Activated CD4-positive, alpha-beta memory T cell treated with anti-CD3 and anti-CD28 coated beads, Interleukin-2, amount 10 ng/mL, durations not matched to agents 7 days and 5 days (primary cell): ENCODE data around the gene RANGRF. TPM values are rescaled to one million over a fixed set of nuclear protein-coding genes. Genes with fewer than 3 reads are reported as not detected.

Source experiments
- CTCF ChIA-PET: fragments of 350-600 bp; sonication (Branson Sonifier 250); formaldehyde crosslinking; loops from one replicate; lab custom pipeline; 2021; ENCODE audit warnings: antibody characterized with exemption, inconsistent platforms; lab: Charles Lee
- POLR2A ChIA-PET: fragments of 350-600 bp; sonication (Branson Sonifier 250); formaldehyde crosslinking; loops from one replicate; lab custom pipeline; 2021; ENCODE audit warnings: antibody characterized with exemption; lab: Charles Lee
- DNase-seq: peaks from one replicate; pipeline ENCODE4 v3.0.0-alpha.2; 2020
- H3K27ac Mint-ChIP-seq: one replicate; pipeline ENCODE4 v1.8.0; 2021; ENCODE audit warnings: mild to moderate bottlenecking, mixed read lengths
- H3K27me3 Mint-ChIP-seq: one replicate; pipeline ENCODE4 v1.8.0; 2021; ENCODE audit warnings: mixed read lengths
- H3K36me3 Mint-ChIP-seq: one replicate; pipeline ENCODE4 v1.8.0; 2021; ENCODE audit warnings: low read depth, mixed read lengths
- H3K4me1 Mint-ChIP-seq: one replicate; pipeline ENCODE4 v1.8.0; 2021; ENCODE audit warnings: mixed read lengths
- H3K4me3 Mint-ChIP-seq: one replicate; pipeline ENCODE4 v1.8.0; 2021; ENCODE audit warnings: mild to moderate bottlenecking, mixed read lengths
- H3K9me3 Mint-ChIP-seq: one replicate; pipeline ENCODE4 v1.8.0; 2021; ENCODE audit warnings: mixed read lengths
- total RNA-seq, 2 experiments: library from RNA; stranded (reverse); gene quantifications; one replicate each; pipeline ENCODE4 v1.2.3, GENCODE V29; 2021

Gene RANGRF
- total RNA-seq, 2 experiments from 2014 or later, result 45.4 to 49.4 TPM

DNA sequence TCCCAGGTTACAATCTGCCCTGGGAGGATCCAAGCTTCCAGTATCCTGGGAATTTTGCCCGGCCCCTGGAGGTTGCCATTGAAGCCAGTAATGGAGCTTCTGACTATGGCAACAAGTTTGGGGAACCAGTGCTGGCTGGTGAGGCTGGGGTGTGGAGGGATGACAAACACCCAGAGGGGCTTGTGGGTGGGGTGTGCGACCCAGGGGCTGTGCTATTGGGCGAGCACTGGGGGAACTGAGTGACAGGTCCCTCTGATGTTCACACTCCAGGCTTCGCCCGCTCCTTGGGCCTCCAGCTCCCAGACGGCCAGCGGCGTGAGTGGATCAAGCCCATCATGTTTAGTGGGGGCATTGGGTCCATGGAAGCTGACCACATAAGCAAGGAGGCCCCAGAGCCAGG, 30.7 kb upstream of the RANGRF start:
- H3K4me3 Mint-ChIP-seq, result no peak overlapping the region
- DNase-seq, result no peak
- no peaks in the 10 kb centered on the region for H3K27me3 Mint-ChIP-seq
- CTCF ChIA-PET, result no interaction called here
- POLR2A ChIA-PET, result interaction anchor here (1.4 kb wide), 1 partner anchor 10 kb away, joined by 5 read pairs; the partner anchor contains the start of gene CTC1
- peaks cover 26% of the 10 kb centered on the region for H3K36me3 Mint-ChIP-seq
- H3K4me1 Mint-ChIP-seq, result no peaks in the 10 kb centered on the region
- H3K27ac Mint-ChIP-seq, result no peak overlapping the region
- no peaks in the 10 kb centered on the region for H3K9me3 Mint-ChIP-seq

DNA sequence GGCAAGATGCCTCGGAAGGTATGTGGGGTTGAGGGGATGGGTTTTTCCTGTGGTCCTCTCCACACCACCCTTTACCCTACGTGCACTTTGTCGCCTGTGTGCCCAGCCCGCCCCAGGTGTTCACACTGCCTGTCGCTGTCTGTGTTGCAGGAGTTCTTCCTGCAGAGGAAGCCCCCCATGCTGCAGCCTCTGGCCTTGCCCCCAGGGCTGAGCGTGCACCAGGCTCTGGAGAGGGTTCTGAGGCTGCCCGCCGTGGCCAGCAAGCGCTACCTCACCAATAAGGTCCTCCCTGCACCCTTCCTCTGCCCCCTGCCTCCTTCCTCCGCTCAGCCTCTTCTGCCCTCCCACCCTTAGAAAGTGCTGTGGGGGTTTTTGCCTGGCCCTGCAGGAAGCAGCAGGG, 24.1 kb upstream of the RANGRF start:
- DNase-seq, result no peak
- no peaks in the 10 kb centered on the region for H3K4me1 Mint-ChIP-seq
- H3K4me3 Mint-ChIP-seq, result no peak overlapping the region
- ChIA-PET POLR2A (no interaction called here), CTCF (no interaction called here)
- no peaks in the 10 kb centered on the region for H3K9me3 Mint-ChIP-seq
- H3K27me3 Mint-ChIP-seq, result no peaks in the 10 kb centered on the region
- no peak overlapping the region for H3K27ac Mint-ChIP-seq
- H3K36me3 Mint-ChIP-seq, result peaks cover 29% of the 10 kb centered on the region

DNA sequence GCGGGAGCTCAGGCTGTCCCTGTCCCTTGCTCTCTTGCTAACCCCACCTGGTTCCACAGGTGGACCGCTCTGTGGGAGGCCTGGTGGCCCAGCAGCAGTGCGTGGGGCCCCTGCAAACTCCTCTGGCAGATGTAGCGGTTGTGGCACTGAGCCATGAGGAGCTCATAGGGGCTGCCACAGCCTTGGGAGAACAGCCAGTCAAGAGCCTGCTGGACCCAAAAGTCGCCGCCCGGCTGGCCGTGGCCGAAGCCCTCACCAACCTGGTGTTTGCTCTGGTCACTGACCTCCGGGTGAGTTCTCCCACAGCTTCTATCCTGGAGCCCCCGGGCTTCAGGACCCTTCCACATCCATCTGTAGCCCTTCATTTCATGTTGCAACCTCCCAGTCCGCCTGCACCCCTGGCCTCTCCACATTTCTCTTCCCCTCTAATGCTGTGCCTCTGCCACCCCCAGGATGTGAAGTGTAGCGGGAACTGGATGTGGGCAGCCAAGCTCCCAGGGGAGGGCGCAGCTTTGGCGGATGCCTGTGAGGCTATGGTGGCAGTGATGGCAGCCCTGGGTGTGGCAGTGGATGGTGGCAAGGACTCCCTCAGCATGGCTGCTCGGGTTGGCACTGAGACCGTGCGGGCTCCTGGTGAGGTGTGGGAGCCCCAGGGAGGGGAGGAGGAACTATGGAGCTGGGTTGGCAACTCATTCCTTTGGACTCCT, 23.5 kb upstream of the RANGRF start:
- DNase-seq, result no peak
- POLR2A ChIA-PET, result interaction anchor here (1.4 kb wide), 1 partner anchor 15 kb away, joined by 5 read pairs; no protein-coding TSS in a partner anchor
- Mint-ChIP-seq H3K4me1 (no peaks in the 10 kb centered on the region), H3K36me3 (peaks cover 29% of the 10 kb centered on the region), H3K27me3 (no peaks in the 10 kb centered on the region), H3K9me3 (no peaks in the 10 kb centered on the region), H3K27ac (no peak overlapping the region), H3K4me3 (no peak overlapping the region)
- CTCF ChIA-PET, result no interaction called here

DNA sequence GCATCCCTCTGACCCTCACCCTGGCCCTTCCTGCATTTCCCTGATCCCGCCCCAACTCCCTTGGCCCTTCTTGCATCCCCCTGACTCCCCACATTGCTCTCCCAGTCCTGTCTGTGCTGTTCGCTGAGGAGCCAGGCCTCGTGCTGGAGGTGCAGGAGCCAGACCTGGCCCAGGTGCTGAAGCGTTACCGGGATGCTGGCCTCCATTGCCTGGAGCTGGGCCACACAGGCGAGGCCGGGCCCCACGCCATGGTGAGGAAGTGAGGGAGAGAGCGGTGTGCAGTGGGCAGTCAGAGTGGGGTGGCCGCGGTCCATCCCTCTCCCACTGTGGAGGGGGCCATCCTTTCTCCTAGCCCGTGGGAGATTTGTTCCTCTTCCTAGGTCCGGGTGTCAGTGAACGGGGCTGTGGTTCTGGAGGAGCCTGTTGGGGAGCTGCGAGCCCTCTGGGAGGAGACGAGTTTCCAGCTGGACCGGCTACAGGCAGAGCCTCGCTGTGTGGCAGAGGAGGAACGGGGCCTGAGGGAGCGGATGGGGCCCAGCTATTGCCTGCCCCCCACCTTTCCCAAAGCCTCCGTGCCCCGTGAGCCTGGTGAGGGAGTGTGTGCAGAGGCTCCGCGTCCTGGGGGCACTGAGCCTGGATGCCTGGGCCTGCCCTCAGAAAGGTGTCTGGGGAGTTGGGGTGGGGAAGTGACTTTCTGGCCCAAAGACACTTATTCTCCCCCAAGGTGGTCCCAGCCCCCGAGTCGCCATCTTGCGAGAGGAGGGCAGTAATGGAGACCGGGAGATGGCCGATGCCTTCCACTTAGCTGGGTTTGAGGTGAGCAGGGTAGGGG, 21.6 kb upstream of the RANGRF start:
- H3K4me3 Mint-ChIP-seq, result no peak overlapping the region
- ChIA-PET POLR2A (interaction anchor here (1.1 kb wide), 1 partner anchor 20 kb away, joined by 3 read pairs; no protein-coding TSS in a partner anchor), CTCF (no interaction called here)

DNA sequence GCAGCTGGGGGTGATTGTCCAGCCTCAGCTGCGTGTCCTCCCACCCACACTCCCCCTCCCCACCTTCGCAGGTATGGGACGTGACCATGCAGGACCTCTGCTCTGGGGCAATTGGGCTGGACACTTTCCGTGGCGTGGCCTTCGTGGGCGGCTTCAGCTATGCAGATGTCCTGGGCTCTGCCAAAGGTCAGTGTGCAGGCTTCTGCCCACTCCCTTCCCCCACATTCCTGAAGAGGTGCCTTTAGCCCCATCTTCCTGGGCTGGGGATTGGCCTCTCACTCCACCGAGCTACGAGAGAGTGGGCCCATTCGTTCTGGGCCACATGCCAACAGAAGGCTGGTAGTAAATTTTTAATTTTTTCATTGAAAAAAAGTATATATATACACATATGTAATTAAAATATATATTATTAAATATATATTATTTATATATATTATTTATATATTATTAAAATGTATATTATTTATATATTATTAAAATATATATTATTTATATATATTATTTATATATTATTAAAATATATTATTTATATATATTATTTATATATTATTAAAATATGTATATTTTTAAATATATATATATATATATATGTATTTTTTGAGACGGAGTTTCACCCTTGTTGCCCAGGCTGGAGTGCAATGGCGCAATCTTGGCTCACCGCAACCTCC, 20.9 kb upstream of the RANGRF start:
- Mint-ChIP-seq H3K4me3 (no peak overlapping the region), H3K27ac (no peak overlapping the region), H3K27me3 (no peaks in the 10 kb centered on the region), H3K4me1 (no peaks in the 10 kb centered on the region), H3K9me3 (no peaks in the 10 kb centered on the region), H3K36me3 (peaks cover 25% of the 10 kb centered on the region)
- ChIA-PET CTCF (no interaction called here), POLR2A (interaction anchor here (1.1 kb wide), 1 partner anchor 21 kb away, joined by 3 read pairs; no protein-coding TSS in a partner anchor)
- DNase-seq, result no peak

More for the DNA sequence above, 21.6 kb upstream of the RANGRF start:
- Mint-ChIP-seq H3K27me3 (no peaks in the 10 kb centered on the region), H3K36me3 (peaks cover 25% of the 10 kb centered on the region), H3K4me1 (no peaks in the 10 kb centered on the region), H3K27ac (no peak overlapping the region), H3K9me3 (no peaks in the 10 kb centered on the region)
- no peak for DNase-seq

DNA sequence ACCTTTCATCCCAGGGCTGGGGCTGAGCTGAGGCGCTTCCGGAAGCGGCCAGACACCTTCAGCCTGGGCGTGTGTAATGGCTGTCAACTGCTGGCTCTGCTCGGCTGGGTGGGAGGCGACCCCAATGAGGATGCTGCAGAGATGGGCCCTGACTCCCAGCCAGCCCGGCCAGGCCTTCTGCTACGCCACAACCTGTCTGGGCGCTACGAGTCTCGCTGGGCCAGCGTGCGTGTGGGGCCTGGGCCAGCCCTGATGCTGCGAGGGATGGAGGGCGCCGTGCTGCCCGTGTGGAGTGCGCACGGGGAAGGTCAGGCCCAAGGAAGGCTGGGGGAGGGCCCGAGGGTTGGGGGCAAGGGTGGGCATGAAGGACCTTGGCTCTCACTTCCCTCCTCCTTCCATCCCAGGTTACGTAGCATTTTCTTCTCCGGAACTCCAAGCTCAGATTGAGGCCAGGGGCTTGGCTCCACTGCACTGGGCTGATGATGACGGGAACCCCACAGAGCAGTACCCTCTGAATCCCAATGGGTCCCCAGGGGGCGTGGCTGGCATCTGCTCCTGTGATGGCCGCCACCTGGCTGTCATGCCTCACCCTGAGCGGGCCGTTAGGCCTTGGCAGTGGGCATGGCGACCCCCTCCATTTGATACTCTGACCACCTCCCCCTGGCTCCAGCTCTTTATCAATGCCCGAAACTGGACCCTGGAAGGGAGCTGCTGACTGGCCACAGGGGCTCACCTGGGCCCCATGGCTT, 19.7 kb upstream of the RANGRF start:
- CTCF ChIA-PET, result no interaction called here
- H3K9me3 Mint-ChIP-seq, result no peaks in the 10 kb centered on the region

DNA sequence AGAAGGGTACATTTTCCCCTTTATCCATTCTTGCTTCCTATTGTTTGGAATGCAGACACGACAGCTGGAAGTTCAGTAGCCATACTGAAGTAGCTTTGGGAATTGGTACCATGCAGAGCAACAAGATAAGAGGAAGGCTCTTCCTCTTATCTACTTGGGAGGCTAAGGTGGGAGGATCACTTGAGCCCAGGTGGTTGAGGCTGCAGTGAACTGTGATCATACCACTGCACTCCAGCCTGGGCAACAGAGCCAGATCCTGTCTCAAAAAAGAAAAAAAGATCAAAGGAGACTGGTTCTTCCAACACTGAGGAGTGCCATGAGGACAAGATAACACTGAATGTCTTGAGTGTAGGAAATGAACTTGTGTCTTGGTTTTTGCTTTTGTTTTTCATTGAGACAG, 16.0 kb upstream of the RANGRF start:
- ChIA-PET CTCF (interaction anchor here (0.6 kb wide), 1 partner anchor 768 kb away, joined by 4 read pairs; no protein-coding TSS in a partner anchor), POLR2A (no interaction called here)
- no peak for DNase-seq
- Mint-ChIP-seq H3K4me3 (no peak overlapping the region), H3K36me3 (peaks cover 5% of the 10 kb centered on the region), H3K27me3 (no peaks in the 10 kb centered on the region), H3K4me1 (no peaks in the 10 kb centered on the region), H3K9me3 (no peaks in the 10 kb centered on the region), H3K27ac (no peak overlapping the region)

More for the DNA sequence above, 19.7 kb upstream of the RANGRF start:
- H3K4me1 Mint-ChIP-seq, result no peaks in the 10 kb centered on the region
- POLR2A ChIA-PET, result no interaction called here
- H3K36me3 Mint-ChIP-seq, result peaks cover 18% of the 10 kb centered on the region
- H3K27ac Mint-ChIP-seq, result no peak overlapping the region
- no peak overlapping the region for H3K4me3 Mint-ChIP-seq
- DNase-seq, result no peak
- no peaks in the 10 kb centered on the region for H3K27me3 Mint-ChIP-seq

DNA sequence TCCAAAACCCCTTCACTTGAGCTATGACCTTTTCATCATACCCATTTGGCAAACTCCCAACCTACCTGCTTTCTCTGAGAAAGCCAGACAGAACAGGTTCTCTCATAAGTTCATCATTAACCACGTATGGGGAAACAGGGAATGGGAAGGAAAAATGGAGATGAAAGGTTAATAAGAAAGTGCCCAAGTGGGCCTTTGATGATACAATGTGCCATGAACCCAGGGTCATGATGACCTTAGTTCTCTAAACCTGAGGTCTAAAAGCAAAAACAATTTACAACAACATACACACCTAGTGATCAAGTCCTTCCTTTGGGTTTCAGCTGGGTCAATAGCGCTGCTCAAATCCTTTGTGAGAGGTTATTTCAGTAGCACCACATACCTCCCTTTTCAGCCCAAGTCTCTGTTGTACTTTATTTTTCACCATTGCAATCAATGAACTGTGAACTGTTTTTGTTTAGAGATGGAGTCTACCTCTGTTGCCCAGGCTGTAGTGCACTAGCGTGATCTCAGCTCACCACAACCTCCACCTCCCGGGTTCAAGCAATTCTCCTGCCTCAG, 14.5 kb upstream of the RANGRF start:
- CTCF ChIA-PET, result no interaction called here
- no peak for DNase-seq
- H3K4me3 Mint-ChIP-seq, result no peak overlapping the region
- no peak overlapping the region for H3K27ac Mint-ChIP-seq
- H3K36me3 Mint-ChIP-seq, result no peaks in the 10 kb centered on the region
- no peaks in the 10 kb centered on the region for H3K9me3 Mint-ChIP-seq
- POLR2A ChIA-PET, result no interaction called here
- H3K4me1 Mint-ChIP-seq, result no peaks in the 10 kb centered on the region
- no peaks in the 10 kb centered on the region for H3K27me3 Mint-ChIP-seq

DNA sequence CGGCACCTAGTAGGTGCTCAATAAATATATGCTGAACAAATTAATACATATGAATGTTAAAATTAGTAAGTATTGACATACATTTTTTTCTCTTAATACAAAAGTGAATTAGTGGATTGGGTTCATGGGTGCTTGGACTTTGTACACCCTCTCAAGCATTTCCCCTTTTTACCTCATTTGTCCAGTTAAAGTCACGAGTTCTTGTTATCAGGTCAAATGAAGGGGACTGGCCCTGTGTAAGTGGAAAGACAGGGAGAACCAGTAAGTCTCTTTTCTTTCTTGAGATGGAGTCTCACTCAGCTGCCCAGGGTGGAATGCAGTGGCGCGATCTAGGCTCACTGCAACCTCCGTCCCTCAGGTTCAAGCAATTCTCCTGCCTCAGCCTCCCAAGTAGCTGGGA, 13.7 kb upstream of the RANGRF start:
- ChIA-PET POLR2A (no interaction called here), CTCF (no interaction called here)
- DNase-seq, result no peak
- Mint-ChIP-seq H3K27ac (no peak overlapping the region), H3K4me1 (no peaks in the 10 kb centered on the region), H3K27me3 (no peaks in the 10 kb centered on the region), H3K9me3 (no peaks in the 10 kb centered on the region), H3K36me3 (no peaks in the 10 kb centered on the region), H3K4me3 (no peak overlapping the region)

DNA sequence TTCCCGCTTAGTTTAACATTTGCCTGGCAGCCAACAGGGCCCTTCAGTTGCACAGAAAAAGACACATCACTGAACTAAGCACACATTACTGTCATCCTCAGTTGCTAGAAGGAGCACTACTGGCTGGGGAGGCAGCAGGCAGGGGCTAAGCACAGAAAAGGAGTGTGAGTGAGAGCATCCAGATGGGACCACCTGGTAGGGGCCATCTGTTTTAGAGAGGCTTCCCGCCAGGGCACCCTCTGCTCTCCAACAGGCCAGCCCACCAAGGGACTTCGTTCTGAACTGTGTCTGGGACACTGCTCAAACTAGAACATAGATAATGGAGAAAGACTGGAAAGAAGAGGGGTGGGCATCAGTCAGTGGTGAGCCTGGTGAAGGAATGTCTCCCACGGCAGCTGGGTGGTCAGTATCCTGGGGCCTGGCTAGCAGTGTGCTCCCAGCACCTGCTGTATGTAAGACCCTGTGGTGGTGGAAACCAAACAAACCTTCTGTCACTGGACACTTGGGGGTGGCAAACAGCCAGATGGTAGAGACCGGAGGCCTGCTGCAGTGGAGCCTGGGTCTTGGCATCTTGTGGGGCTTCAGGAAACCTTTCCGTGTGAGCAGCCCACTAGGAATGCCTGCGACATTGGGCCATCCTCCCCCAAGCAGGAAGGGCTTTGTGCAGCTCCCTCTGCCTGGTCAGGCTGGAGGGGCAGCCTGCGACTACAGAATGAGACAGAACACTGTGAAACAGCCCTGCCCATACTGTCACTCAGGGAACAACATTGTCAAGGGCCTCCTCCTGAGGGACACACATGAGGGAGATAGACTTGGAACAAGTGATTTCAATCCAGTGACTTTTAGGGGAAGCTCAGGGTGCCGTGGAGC, 12.8 kb upstream of the RANGRF start:
- Mint-ChIP-seq H3K4me1 (no peaks in the 10 kb centered on the region), H3K27ac (no peak overlapping the region), H3K27me3 (no peaks in the 10 kb centered on the region), H3K4me3 (no peak overlapping the region), H3K36me3 (no peaks in the 10 kb centered on the region), H3K9me3 (no peaks in the 10 kb centered on the region)
- CTCF ChIA-PET, result no interaction called here
- no peak for DNase-seq
- POLR2A ChIA-PET, result no interaction called here

DNA sequence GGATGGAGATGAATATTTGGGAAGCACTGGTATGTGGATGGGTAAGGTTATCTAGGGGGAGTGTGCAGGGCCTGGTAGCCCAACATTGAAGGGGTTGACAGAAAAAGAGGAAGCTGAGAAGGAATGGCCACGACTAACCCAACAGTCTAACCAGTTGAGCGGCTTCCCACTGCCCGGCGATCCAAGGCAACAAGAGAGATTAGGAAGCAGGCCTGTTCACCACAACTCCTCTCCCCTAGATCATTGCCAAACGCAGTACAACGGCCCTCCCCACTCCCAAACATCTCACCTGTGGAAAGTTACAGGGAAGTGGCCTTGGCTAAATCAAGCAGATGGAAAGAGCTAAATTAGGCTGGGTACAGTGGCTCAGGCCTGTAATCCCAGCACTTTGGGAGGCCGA, 11.2 kb upstream of the RANGRF start:
- no peak overlapping the region for H3K4me3 Mint-ChIP-seq
- no peaks in the 10 kb centered on the region for H3K27me3 Mint-ChIP-seq
- CTCF ChIA-PET, result interaction anchor here (0.6 kb wide), 2 partner anchors 83 to 158 kb away, joined by 3 read pairs; no protein-coding TSS in a partner anchor
- H3K4me1 Mint-ChIP-seq, result no peaks in the 10 kb centered on the region
- H3K27ac Mint-ChIP-seq, result no peak overlapping the region
- POLR2A ChIA-PET, result interaction anchor here (0.8 to 1.4 kb wide), 4 partner anchors 11 to 31 kb away, joined by 3 to 6 read pairs (median 5); partner anchors contain the start of genes PFAS, RANGRF and SLC25A35
- H3K9me3 Mint-ChIP-seq, result no peaks in the 10 kb centered on the region
- no peaks in the 10 kb centered on the region for H3K36me3 Mint-ChIP-seq
- no peak for DNase-seq
